Measurements from ENCODE around the gene PSENEN.
A peak's percentile ranks its signal among the peaks of the same experiment; 100 is the strongest.
"Not testable (repeated sequence)": the region's sequence is repeated elsewhere in the genome, so short reads cannot be mapped to it uniquely, and the experiment has no call there.

Gene PSENEN

GRCh38 chr19:35752746-35753350 is 7.4 kb downstream of the PSENEN start:
- no peak for DNase-seq (ENCODE audit: low spot score)

- no peak for DNase-seq (ENCODE audit: low spot score)
Observed at GRCh38 chr19:35753634-35754369, 8.4 kb downstream of the PSENEN start.

- no peak for DNase-seq (ENCODE audit: low spot score)
Observed at GRCh38 chr19:35754370-35755130, 9.1 kb downstream of the PSENEN start.

- peak; percentile 70 for DNase-seq (ENCODE audit: low spot score)
Observed at GRCh38 chr19:35755131-35755549, 9.7 kb downstream of the PSENEN start.

- DNase-seq (ENCODE audit: low spot score) = peak; percentile 70
Observed at GRCh38 chr19:35755550-35756376, 10.3 kb downstream of the PSENEN start.

DNA sequence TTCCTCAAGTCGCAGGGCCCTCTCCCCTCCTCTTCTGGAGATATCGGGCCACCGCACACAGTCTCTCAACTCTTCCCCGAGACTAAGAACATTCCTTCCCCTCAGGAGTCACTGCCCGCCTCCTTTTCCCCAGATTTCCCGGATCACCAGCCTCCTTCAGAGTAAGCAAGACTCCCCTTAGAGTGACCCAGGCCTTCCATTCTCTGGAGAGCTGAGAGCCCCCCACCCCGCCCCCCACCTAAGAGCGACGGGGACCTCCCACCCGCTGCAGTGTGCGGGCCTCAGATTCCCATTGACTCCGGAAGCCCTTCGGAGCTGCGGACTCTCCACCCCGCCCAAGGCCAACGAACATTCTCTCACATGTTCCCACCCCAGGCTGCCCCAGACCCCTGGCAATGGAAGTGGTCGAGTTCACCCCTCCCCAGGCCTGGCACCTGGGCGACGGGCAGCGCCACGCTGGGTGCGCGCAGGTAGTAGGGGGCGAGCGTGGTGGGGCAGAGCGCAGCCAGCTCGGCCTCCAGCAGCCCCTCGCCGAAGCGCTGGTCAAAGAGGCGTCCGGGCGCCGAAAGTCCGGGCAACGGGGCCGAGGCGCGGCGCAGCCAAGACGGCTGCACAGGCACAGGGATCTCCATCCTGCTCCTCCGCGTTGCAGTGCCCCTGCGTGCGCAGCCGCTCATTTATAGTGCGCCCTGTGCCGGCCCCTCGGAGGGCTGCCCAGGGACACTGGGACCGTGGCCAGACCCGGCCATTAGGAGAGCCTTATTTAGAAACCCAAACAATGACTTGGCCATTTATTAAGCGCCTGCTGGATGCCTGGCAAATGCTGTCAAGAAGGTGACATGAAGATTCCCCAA is 11.2 kb downstream of the PSENEN start, which contains the start of gene HSPB6:
HSPB6 (minus strand) TSS at position 653 of the 854 bp plus-strand sequence; CDS start at position 632, 21 bp downstream.
- no peak for DNase-seq (ENCODE audit: low spot score)

GRCh38 chr19:35757231-35757748 is 11.8 kb downstream of the PSENEN start:
- peak; percentile 59 for DNase-seq (ENCODE audit: low spot score)

DNA sequence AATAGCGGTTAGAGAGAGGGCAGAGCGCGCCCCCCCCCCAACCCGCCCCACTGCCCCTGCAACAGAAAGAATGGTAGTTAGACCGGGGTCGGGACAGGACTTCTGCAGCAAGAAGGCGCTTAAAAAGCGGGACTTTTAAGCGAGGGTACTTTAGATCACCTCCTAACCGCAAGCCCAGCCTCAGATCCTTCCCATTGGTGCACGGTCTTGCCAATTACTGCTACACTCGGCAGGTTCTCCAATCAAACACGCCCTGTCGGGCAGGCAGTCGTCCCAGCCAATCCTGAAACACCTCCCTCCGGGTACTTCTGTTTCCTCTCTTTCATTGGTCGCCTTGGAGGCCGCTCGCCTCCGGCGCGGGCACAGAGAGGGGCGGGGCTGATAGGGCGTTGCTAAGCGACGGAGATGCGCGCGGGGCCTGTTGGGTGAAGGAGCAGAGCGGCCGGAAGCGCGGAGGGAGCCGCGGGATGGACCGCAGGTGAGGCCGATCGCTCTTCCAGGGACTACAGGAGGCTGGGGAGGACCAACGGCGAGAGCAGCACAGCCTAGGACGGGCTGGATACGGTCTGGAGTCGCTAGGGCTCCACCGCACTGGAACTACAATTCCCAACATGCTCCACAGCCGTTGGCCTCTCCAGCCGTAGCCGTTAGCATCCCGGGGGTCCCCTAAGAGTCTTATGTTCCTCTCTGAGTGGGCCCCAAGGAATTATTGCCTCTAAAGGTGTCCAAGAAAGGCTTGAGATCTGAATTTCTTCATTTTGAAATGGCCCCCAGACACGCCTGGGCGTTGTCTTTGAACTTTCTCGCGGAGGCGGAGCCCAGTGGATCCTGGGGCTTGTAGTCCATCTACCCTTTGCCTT is 12.5 kb downstream of the PSENEN start, which contains the start of gene PROSER3:
PROSER3 (plus strand) TSS at position 428 of the 860 bp plus-strand sequence; CDS start at position 468, 40 bp downstream.
- DNase-seq (ENCODE audit: low spot score) = peak; percentile 97

DNA sequence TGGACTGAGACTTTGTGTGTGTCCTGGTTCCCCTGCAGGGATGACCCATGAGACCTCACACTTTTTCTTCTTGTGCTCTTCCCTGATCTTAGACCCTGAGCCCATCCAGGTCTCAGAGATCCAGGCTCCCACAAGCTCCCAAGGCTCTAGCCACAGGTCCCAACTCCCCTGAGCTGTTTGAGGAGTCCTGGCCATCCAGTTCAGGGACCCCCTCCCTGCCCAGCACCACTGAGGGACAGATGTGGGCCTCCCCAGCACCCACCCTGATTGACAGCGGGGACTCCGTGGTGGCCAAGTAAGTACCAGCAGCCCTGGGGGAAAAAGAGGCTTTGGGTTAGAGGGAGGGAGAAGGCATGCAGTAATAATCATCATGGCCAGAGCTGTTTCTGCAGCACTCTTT is 14.2 kb downstream of the PSENEN start:
- no peak for DNase-seq (ENCODE audit: low spot score)

GRCh38 chr19:35760711-35761349 is 15.4 kb downstream of the PSENEN start:
- no peak for DNase-seq (ENCODE audit: low spot score)

- DNase-seq (ENCODE audit: low spot score) = no peak
Observed at GRCh38 chr19:35764432-35765315, 19.2 kb downstream of the PSENEN start.

- no peak for DNase-seq (ENCODE audit: low spot score)
Observed at GRCh38 chr19:35766571-35767104, 21.2 kb downstream of the PSENEN start.

DNA sequence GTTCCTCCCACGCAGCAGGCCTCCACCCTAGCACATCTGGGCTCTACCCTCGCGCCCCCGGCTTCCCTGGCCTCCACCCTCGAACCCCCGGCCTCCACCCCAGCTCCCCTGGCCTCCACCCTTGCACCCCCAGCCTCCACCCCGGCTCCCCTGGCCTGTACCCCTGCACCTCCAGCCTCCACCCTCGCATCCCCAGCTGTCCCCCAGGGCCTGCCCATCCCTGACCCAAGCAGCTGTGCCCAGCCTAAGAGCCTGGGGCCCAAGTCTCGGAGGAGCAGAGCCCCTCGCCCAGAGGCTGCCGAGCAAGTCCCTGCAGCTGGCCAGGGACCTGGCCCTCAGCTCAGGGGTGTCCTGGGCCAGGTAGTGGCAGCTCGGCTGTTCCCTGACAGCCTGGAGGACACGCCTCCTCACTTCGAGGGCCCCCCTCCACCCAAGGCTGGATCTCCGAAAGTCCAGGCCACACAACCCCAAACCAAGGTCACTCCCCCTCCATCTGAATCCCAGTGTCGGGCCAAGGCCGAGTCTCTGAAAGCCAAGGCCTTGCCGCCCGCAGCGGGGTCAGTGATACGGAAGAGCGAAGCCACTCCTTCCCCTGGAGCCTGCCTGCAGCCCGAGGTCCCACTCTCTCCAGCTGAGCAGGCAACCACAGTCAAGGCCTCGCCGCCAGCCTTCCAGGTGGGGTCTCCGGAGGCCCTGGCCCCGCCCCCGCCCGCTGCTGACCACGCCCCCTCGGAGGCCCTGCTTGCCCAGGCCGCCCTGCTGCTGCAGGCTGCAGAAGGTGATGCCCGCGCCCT is 22.0 kb downstream of the PSENEN start:
- DNase-seq (ENCODE audit: low spot score) = no peak

GRCh38 chr19:35768082-35768421 is 22.6 kb downstream of the PSENEN start:
- DNase-seq (ENCODE audit: low spot score) = no peak

- DNase-seq (ENCODE audit: low spot score) = not testable (repeated sequence)
Observed at GRCh38 chr19:35772362-35772761, 26.9 kb downstream of the PSENEN start.

DNA sequence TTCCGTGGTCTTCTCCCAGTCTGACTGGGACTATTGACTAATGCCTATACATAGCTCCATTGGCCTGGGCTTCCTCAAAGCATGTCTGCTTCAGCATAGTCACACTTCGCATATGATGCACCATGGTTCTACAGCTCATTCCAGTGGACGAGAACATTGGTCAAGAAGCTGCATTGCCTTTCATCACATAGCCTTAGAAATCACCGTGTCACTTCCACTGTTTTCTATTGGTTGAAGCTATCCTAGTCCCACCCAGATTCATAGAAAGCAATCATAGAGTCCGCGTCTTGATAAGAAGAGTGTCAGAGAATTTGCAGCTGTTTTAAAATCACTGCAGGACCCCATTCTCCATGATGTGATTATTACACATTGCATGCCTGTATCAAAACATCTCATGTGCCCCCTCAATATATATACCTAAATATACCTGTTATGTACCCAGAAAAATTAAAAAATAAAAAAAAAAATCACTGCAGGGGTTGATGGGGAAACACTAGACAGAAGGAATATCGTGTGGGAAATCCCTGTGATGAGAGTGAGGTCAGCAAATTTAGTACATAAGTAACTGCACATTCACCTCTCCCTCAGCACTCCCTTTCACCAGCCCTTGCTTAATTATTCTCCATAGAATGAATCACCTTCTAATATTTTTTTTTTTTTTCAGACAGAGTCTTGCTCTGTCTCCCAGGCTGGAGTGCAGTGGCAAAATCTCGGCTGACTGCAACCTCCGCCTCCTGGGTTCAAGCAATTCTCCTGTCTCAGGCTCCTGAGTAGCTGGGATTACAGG is 27.8 kb downstream of the PSENEN start:
- DNase-seq (ENCODE audit: low spot score) = no peak
